ENCODE results near the gene NCAM2. TPM values are rescaled to one million over a fixed set of nuclear protein-coding genes. Genes with fewer than 3 reads are reported as not detected.

NCAM2 gene
- polyA plus RNA-seq, 1 experiment = 7.7 TPM

DNA sequence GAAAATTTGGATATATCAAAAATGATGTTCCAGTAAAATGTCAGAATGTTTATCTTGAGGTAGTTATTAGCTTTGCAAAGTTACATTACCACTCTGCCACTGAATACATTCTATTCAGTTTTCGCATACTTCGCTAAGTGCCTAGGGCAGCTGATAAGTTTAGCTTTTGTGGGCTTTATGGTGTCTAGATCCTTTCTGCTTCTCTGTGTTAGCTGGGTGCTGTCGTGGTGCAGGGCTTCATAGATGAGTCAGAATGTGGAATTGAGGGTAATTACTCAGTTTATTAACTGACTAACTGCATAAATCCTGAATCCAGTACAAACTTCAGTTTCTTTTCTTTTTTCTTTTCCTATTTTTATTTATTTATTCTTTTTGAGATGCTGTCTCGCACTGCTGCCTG, 21.5 kb downstream of the NCAM2 start:
- ChIA-PET POLR2A (no interaction called here), CTCF (interaction anchor here (1.0 kb wide), 1 partner anchor 21 kb away, joined by 4 read pairs; the partner anchor contains the start of gene NCAM2)
- Histone ChIP-seq H3K9me3 (ENCODE audit: control insufficient read depth, insufficient read depth, low read length) (no peaks in the 10 kb centered on the region), H3K4me3 (ENCODE audit: low read depth, low read length) (no peak overlapping the region), H3K27me3 (ENCODE audit: control insufficient read depth, insufficient read depth, low read length) (no peaks in the 10 kb centered on the region), H3K27ac (ENCODE audit: low read depth, low read length) (no peak overlapping the region)
- no peak for DNase-seq (ENCODE audit: low read depth, low spot score)
- TF ChIP-seq, protein P1, sequence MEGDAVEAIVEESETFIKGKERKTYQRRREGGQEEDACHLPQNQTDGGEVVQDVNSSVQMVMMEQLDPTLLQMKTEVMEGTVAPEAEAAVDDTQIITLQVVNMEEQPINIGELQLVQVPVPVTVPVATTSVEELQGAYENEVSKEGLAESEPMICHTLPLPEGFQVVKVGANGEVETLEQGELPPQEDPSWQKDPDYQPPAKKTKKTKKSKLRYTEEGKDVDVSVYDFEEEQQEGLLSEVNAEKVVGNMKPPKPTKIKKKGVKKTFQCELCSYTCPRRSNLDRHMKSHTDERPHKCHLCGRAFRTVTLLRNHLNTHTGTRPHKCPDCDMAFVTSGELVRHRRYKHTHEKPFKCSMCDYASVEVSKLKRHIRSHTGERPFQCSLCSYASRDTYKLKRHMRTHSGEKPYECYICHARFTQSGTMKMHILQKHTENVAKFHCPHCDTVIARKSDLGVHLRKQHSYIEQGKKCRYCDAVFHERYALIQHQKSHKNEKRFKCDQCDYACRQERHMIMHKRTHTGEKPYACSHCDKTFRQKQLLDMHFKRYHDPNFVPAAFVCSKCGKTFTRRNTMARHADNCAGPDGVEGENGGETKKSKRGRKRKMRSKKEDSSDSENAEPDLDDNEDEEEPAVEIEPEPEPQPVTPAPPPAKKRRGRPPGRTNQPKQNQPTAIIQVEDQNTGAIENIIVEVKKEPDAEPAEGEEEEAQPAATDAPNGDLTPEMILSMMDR (IDR thresholded peaks at IDR 0.05; ENCODE audit: low read depth, low read length) = no peak

DNA sequence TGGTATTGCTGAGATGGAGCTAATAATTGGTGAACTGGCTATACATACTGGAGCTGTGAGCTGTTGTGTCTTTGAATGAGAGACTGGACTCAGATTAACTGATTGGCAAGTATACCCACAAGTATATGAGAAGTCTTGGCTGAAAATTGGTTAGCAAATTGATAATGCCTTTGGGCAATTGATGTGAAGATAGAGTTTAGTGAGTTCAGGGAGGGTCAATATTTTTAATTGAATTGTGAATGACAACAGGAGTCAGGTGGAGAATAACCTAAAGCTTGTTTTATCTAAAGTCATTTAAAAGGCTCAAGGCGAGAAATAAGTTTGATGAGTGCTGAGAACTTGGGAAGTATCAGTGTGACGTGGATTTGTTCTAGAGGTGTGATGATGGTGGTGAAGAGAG, 27.5 kb downstream of the NCAM2 start:
- CTCF ChIA-PET = no interaction called here
- no peaks in the 10 kb centered on the region for H3K27me3 ChIP-seq (ENCODE audit: control insufficient read depth, insufficient read depth, low read length)

DNA sequence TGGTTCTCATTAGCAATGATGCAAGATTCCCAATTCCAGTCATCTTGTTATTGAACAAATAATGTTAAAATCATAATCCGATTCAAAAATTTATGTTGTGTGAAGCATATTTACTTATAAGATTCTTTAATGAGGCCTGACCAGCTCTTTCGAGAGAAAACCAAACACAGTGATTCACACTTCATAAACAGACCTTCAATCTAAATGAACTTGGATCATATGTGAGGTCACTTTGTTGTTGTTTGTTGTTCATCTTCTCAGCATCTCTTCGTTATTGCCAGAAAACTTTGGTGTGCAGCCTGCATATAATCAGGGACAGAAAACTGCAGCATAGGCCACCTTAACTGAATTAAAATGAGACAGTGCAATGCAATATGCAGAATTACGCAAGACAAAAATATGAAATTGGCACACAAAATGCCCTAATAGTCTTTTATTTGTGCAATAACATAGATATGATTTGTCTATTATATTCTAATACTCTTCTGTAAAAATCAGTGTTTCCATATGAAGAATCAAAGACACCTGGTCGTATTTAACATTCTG, 30.1 kb downstream of the NCAM2 start:
- ChIA-PET CTCF (interaction anchor here (1.1 kb wide), 1 partner anchor 28 kb away, joined by 3 read pairs; no protein-coding TSS in a partner anchor), POLR2A (no interaction called here)
- no peak for DNase-seq (ENCODE audit: low read depth, low spot score)
- Histone ChIP-seq H3K9me3 (ENCODE audit: control insufficient read depth, insufficient read depth, low read length) (no peaks in the 10 kb centered on the region), H3K27me3 (ENCODE audit: control insufficient read depth, insufficient read depth, low read length) (no peaks in the 10 kb centered on the region), H3K4me3 (ENCODE audit: low read depth, low read length) (no peak overlapping the region), H3K27ac (ENCODE audit: low read depth, low read length) (no peak overlapping the region)
- TF ChIP-seq, protein P1 (IDR thresholded peaks at IDR 0.05; ENCODE audit: low read depth, low read length) = no peak

More for the DNA sequence above, 27.5 kb downstream of the NCAM2 start:
- DNase-seq (ENCODE audit: low read depth, low spot score) = no peak
- H3K9me3 ChIP-seq (ENCODE audit: control insufficient read depth, insufficient read depth, low read length) = no peaks in the 10 kb centered on the region
- H3K4me3 ChIP-seq (ENCODE audit: low read depth, low read length) = no peak overlapping the region
- no peak overlapping the region for H3K27ac ChIP-seq (ENCODE audit: low read depth, low read length)
- POLR2A ChIA-PET = no interaction called here
- TF ChIP-seq, protein P1 (IDR thresholded peaks at IDR 0.05; ENCODE audit: low read depth, low read length) = no peak

DNA sequence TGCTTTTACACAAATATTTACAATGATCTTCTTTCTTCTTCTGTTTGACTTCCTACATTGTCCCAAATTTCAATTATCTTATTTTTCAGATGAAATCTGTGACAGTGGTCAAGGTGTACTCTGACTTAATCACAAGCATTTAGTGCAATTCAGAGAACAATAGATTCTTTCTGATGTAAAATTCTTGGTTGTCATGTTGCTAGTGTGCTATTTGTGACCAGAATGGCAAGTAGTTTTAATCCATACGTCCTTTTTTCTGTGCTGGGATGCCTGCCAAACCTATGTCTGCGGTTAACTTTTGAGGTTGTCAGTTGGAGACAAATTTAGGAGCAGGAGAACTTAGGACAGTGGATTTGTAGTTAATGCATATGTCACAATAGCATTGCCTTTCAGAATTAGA, 31.0 kb downstream of the NCAM2 start:
- ChIA-PET POLR2A (no interaction called here), CTCF (no interaction called here)
- DNase-seq (ENCODE audit: low read depth, low spot score) = no peak
- no peaks in the 10 kb centered on the region for H3K9me3 ChIP-seq (ENCODE audit: control insufficient read depth, insufficient read depth, low read length)
- no peak overlapping the region for H3K4me3 ChIP-seq (ENCODE audit: low read depth, low read length)
- H3K27me3 ChIP-seq (ENCODE audit: control insufficient read depth, insufficient read depth, low read length) = no peaks in the 10 kb centered on the region
- TF ChIP-seq, protein P1 (IDR thresholded peaks at IDR 0.05; ENCODE audit: low read depth, low read length) = no peak
- H3K27ac ChIP-seq (ENCODE audit: low read depth, low read length) = no peak overlapping the region

DNA sequence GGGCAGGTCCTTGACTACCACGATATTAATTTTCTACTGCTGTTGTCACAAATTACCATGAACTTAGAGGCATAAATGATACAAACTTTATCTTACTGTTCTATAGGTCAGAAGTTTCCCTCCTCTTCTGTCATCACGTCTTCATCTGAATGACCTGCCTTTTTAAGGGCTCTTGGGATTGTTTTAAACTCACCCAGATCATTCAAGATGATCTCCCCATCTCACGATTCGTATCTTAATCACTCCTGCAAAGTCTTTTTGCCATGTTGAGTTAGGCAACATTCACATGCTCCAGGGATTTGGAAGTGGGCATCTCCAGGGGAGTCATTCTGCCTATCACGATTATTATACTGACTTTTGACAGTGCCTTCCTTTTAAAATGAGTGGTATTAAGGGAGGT, 32.1 kb downstream of the NCAM2 start:
- H3K27ac ChIP-seq (ENCODE audit: low read depth, low read length) = no peak overlapping the region

More for the DNA sequence above, 32.1 kb downstream of the NCAM2 start:
- ChIA-PET POLR2A (no interaction called here), CTCF (no interaction called here)
- no peaks in the 10 kb centered on the region for H3K9me3 ChIP-seq (ENCODE audit: control insufficient read depth, insufficient read depth, low read length)
- no peak overlapping the region for H3K4me3 ChIP-seq (ENCODE audit: low read depth, low read length)
- TF ChIP-seq, protein P1 (IDR thresholded peaks at IDR 0.05; ENCODE audit: low read depth, low read length) = no peak
- no peak for DNase-seq (ENCODE audit: low read depth, low spot score)
- no peaks in the 10 kb centered on the region for H3K27me3 ChIP-seq (ENCODE audit: control insufficient read depth, insufficient read depth, low read length)
